Hepatocyte (in vitro differentiated cells): ENCODE results near the gene PHACTR1. TPM values are rescaled to one million over a fixed set of nuclear protein-coding genes. Genes with fewer than 3 reads are reported as not detected.

Experiments used
- DNase-seq: peaks from one replicate; pipeline ENCODE4 v3.0.0-alpha.2; 2016; ENCODE audit warnings: low spot score
- H2AFZ ChIP-seq: fragments of 200-600 bp; sonication (generic); 2 replicates; pipeline ENCODE4 v1.6.0; 2016; ENCODE audit warnings: antibody characterized with exemption, mild to moderate bottlenecking
- H3K27ac ChIP-seq: fragments of 200-600 bp; sonication (generic); 2 replicates; pipeline ENCODE4 v1.5.1; 2016; ENCODE audit warnings: mild to moderate bottlenecking
- H3K27me3 ChIP-seq: fragments of 200-600 bp; sonication (generic); 2 replicates; pipeline ENCODE4 v1.6.1; 2016
- H3K36me3 ChIP-seq: fragments of 200-600 bp; sonication (generic); replicated peaks from 2 replicates; pipeline ENCODE4 v1.5.1; 2016; ENCODE audit warnings: low read depth; ENCODE audit not compliant: insufficient read depth
- H3K4me1 ChIP-seq: fragments of 200-600 bp; sonication (generic); 2 replicates; pipeline ENCODE4 v1.5.1; 2016; ENCODE audit warnings: mild to moderate bottlenecking, moderate library complexity; ENCODE audit not compliant: insufficient read depth
- H3K4me2 ChIP-seq: fragments of 200-600 bp; sonication (generic); 2 replicates; pipeline ENCODE4 v1.6.0; 2016
- H3K4me3 ChIP-seq: fragments of 200-600 bp; sonication (generic); 2 replicates; pipeline ENCODE4 v1.5.1; 2016; ENCODE audit warnings: mild to moderate bottlenecking
- H3K79me2 ChIP-seq: fragments of 200-600 bp; sonication (generic); 2 replicates; pipeline ENCODE4 v1.6.0; 2017; ENCODE audit warnings: mild to moderate bottlenecking
- H3K9me2 ChIP-seq: fragments of 200-600 bp; sonication (generic); replicated peaks from 2 replicates; pipeline ENCODE4 v1.6.0; 2017; ENCODE audit warnings: mild to moderate bottlenecking; ENCODE audit not compliant: insufficient read depth
- H3K9me3 ChIP-seq: fragments of 200-600 bp; sonication (generic); 2 replicates; pipeline ENCODE4 v1.5.1; 2016; ENCODE audit warnings: low read depth, mild to moderate bottlenecking
- H4K20me1 ChIP-seq: fragments of 200-600 bp; sonication (generic); 2 replicates; pipeline ENCODE4 v1.6.0; 2016; ENCODE audit warnings: mild to moderate bottlenecking; ENCODE audit not compliant: insufficient read depth, poor library complexity, severe bottlenecking
- CTCF ChIP-seq: fragments of 200-600 bp; sonication (generic); IDR thresholded peaks from 2 replicates; pipeline ENCODE4 v1.5.1; 2016; ENCODE audit warnings: antibody characterized with exemption, mild to moderate bottlenecking; ENCODE audit not compliant: poor library complexity
- EZH2 ChIP-seq: fragments of 200-600 bp; sonication (generic); IDR thresholded peaks from 2 replicates; pipeline ENCODE4 v1.6.1; 2016; ENCODE audit warnings: antibody characterized with exemption, mild to moderate bottlenecking, borderline replicate concordance
- EZH2phosphoT487 ChIP-seq: fragments of 200-600 bp; sonication (generic); IDR thresholded peaks from one replicate; pipeline ENCODE4 v1.6.1; 2018; ENCODE audit warnings: antibody characterized with exemption, mild to moderate bottlenecking, low read depth, moderate library complexity; ENCODE audit not compliant: unreplicated experiment, severe bottlenecking
- WGBS: methylation state at CpG from one replicate; pipeline ENCODE4 v1.1.6; 2016; ENCODE audit warnings: low lambda C conversion rate; ENCODE audit errors: missing lambda C conversion rate; 5-methylcytosine and 5-hydroxymethylcytosine counted together
- polyA plus RNA-seq: library from polyadenylated mRNA; unstranded; fragments of >200 nt; fragmentation: Nextera tagmentation; extraction: Ambion mirVana; gene quantifications from 2 replicates; pipeline ENCODE4 v1.2.1, GENCODE V29; 2016
- total RNA-seq: library from RNA; depleted of rRNA; stranded (reverse); fragments of >200 nt; gene quantifications from 2 replicates; pipeline ENCODE4 v1.2.3, GENCODE V29; 2014

PHACTR1 gene
- total and polyA plus RNA-seq, 2 experiments from 2014 or later: 3.0 to 4.3 TPM

- Histone ChIP-seq H2AFZ (no peak overlapping the region), H3K9me2 (no peaks in the 10 kb centered on the region), H3K27ac (no peak overlapping the region), H4K20me1 (no peaks in the 10 kb centered on the region), H3K4me3 (no peak overlapping the region), H3K79me2 (no peaks in the 10 kb centered on the region), H3K27me3 (no peaks in the 10 kb centered on the region), H3K36me3 (no peaks in the 10 kb centered on the region), H3K4me1 (no peaks in the 10 kb centered on the region), H3K4me2 (no peak overlapping the region), H3K9me3 (no peaks in the 10 kb centered on the region)
- peak; percentile 15 for TF ChIP-seq CTCF
- TF ChIP-seq EZH2phosphoT487: no peak
- no peak for TF ChIP-seq EZH2
- no peak for DNase-seq
- whole genome bisulfite sequencing: 82% methylated on average over 3 of the region's 3 CpGs
Measured at GRCh38 chr6:13278164-13278563, 561.6 kb downstream of the PHACTR1 start.

- Histone ChIP-seq H3K27me3 (no peaks in the 10 kb centered on the region), H3K9me3 (no peaks in the 10 kb centered on the region), H4K20me1 (no peaks in the 10 kb centered on the region), H3K4me2 (no peak overlapping the region), H3K36me3 (no peaks in the 10 kb centered on the region), H3K4me1 (no peaks in the 10 kb centered on the region), H2AFZ (no peak overlapping the region), H3K27ac (no peak overlapping the region), H3K9me2 (no peaks in the 10 kb centered on the region), H3K79me2 (no peaks in the 10 kb centered on the region), H3K4me3 (no peak overlapping the region)
- DNase-seq: no peak
- no peak for TF ChIP-seq CTCF
- no peak for TF ChIP-seq EZH2phosphoT487
- no peak for TF ChIP-seq EZH2
- 44% methylated on average over 4 of the region's 4 CpGs for WGBS
Measured at GRCh38 chr6:13278991-13279390, 562.4 kb downstream of the PHACTR1 start.

GRCh38 chr6:13280254-13280653 is 563.7 kb downstream of the PHACTR1 start:
- Histone ChIP-seq H3K4me2 (no peak overlapping the region), H3K36me3 (no peaks in the 10 kb centered on the region), H3K9me2 (no peaks in the 10 kb centered on the region), H4K20me1 (no peaks in the 10 kb centered on the region), H2AFZ (no peak overlapping the region), H3K27ac (no peak overlapping the region), H3K4me3 (no peak overlapping the region), H3K27me3 (no peaks in the 10 kb centered on the region), H3K9me3 (no peaks in the 10 kb centered on the region), H3K79me2 (no peaks in the 10 kb centered on the region), H3K4me1 (no peaks in the 10 kb centered on the region)
- 69% methylated on average over 4 of the region's 4 CpGs for WGBS
- TF ChIP-seq CTCF (no peak), EZH2 (no peak), EZH2phosphoT487 (no peak)
- no peak for DNase-seq

GRCh38 chr6:13281686-13282085 is 565.1 kb downstream of the PHACTR1 start:
- WGBS: 74% methylated on average over 9 of the region's 9 CpGs
- H3K4me1 ChIP-seq: no peaks in the 10 kb centered on the region
- no peaks in the 10 kb centered on the region for H3K27me3 ChIP-seq
- no peaks in the 10 kb centered on the region for H3K9me2 ChIP-seq
- no peaks in the 10 kb centered on the region for H3K79me2 ChIP-seq
- no peak overlapping the region for H2AFZ ChIP-seq
- H3K4me3 ChIP-seq: no peak overlapping the region
- no peak for DNase-seq
- no peaks in the 10 kb centered on the region for H3K36me3 ChIP-seq
- no peaks in the 10 kb centered on the region for H3K9me3 ChIP-seq
- H3K4me2 ChIP-seq: no peak overlapping the region
- no peak for TF ChIP-seq EZH2
- no peak for TF ChIP-seq EZH2phosphoT487
- no peak for TF ChIP-seq CTCF
- no peak overlapping the region for H3K27ac ChIP-seq
- H4K20me1 ChIP-seq: no peaks in the 10 kb centered on the region
